Stimulated activated CD4-positive, alpha-beta T cell treated with anti-CD3 and anti-CD28 coated beads, Interleukin-15, amount 100 ng/mL, for 48 hours (primary cell): ENCODE data around the gene IRAK2.

Experiments
- DNase-seq, 2 donors: peaks; one replicate each; pipeline ENCODE4 v3.0.0-alpha.2; 2020; ENCODE audit warnings: low read depth in 2 of 2

The IRAK2 gene

GRCh38 chr3:10224794-10225665, 60.3 kb downstream of the IRAK2 start:
- DNase-seq: peak; percentile 51 to 64

DNA sequence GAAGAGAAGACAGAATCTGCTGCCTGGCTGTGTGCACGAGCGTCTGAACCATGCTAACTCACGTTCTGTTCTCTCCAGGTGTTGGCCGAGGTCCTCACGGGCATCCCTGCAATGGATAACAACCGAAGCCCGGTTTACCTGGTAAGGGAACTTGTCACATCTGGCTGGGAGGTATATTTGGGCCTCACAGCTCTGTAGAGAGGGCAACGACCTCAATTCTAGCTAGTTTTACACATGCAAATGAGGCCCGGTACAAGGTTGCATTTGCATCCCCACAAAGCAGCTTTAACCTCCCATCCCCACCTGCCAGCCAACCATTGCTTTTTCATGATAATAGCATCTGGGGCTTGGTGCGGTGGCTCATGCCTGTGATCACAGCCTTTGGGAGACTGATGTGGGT, 61.6 kb downstream of the IRAK2 start:
- DNase-seq: no peak

GRCh38 chr3:10228248-10228950, 63.7 kb downstream of the IRAK2 start:
- peak in 1 of 2 donors; percentile 49 for DNase-seq

- DNase-seq: no peak
Measured at GRCh38 chr3:10229576-10229975, 64.9 kb downstream of the IRAK2 start.

GRCh38 chr3:10232137-10232536, 67.4 kb downstream of the IRAK2 start:
- no peak for DNase-seq

GRCh38 chr3:10233988-10234387, 69.3 kb downstream of the IRAK2 start:
- no peak for DNase-seq

GRCh38 chr3:10234526-10235230, 70.0 kb downstream of the IRAK2 start:
- DNase-seq: no peak

- DNase-seq: no peak
Measured at GRCh38 chr3:10235551-10235950, 70.8 kb downstream of the IRAK2 start.

GRCh38 chr3:10238345-10239183, 73.8 kb downstream of the IRAK2 start:
- DNase-seq: no peak

DNA sequence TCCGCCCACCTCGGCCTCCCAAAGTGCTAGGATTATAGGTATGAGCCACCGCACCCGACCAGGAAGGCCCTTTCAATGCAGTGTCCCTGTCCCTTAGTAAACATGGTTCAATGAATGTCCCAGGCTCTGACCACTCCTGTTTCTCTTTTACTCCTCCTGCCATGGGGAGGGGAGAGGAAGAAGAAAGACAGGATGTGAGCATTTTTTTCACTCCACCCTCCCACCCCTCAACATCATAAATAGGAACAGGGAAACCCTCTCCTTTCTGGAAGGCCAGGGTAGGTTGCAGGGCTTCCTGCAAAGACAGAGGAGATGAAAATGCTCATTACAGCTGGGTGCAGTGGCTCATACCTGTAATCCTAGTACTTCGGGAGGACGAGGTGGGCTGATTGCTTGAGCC, 76.1 kb downstream of the IRAK2 start:
- no peak for DNase-seq

- peak; percentile 67 to 69 for DNase-seq
Measured at GRCh38 chr3:10242182-10243065, 77.7 kb downstream of the IRAK2 start.

- DNase-seq: no peak
Measured at GRCh38 chr3:10244009-10244408, 79.3 kb downstream of the IRAK2 start.

- DNase-seq: no peak
Measured at GRCh38 chr3:10245081-10245712, 80.5 kb downstream of the IRAK2 start.

DNA sequence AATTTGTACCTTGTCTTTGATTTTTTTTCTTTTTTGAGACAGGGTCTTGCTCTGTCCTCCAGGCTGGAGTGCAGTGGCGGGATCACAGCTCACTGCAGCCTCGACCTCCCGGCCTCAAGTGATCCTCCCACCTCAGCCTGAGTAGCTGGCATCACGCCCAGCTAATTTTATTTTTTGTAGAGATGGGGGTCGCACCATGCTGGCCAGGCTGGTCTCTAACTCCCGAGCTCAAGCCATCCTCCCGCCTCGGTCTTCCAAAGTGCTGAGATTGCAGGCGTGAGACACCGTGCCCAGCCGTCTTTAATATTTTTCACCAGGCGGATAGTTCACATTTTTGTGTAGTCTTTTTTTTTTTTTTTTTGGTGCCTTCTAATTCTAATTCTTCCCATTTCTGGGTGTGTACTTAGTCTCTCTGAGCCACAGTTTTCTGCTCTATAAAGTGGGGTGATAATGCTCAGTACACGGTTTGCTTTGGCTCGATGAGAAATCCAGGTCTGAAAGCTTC, 83.0 kb downstream of the IRAK2 start:
- DNase-seq: no peak

- DNase-seq: peak; percentile 92 to 93
Measured at GRCh38 chr3:10248184-10248983, 83.7 kb downstream of the IRAK2 start, which contains the start of gene TATDN2. TATDN2 (plus strand) TSS chr3:10248459; CDS start chr3:10249201, 742 bp downstream.

- peak; percentile 49 to 67 for DNase-seq
Measured at GRCh38 chr3:10248984-10249748, 84.4 kb downstream of the IRAK2 start.

DNA sequence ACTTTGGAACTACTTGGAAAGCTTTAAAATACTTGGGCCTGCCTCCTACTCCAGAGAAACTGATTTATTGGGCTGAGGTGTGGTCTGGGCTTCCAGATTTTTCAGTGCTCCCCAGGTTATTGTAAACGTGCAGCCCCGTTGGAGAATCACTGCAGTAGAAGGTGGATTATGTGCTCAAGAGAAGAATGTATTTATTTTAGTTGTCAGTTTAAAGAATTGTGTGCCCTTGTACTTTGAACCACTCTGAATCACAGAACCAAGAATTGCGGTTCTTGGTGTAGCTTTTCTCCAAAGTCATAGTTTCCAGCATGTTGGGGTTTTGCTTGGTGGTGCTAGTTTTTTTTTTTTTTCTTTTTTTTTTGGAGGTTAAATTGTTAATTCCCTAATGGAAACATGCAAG, 85.1 kb downstream of the IRAK2 start:
- DNase-seq: no peak

DNA sequence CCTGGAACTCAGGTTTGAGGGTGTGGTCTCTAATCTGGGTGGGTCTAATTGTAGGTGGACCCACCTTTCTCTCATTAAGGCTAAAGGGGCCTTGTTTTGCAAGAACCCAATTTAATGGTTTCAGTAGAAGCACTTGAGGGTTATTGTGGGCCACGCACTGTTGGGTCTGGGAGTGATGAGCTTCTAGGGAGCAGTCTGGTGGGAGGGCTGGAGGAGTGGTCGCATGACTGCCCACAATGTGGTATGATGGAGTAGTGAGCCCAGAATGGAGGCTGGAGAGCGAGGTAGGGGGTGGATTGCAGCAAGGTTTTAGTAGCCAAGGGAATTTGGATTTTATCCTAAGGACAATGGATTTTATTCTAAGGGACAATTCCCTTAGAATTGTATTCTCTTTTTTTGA, 86.3 kb downstream of the IRAK2 start:
- DNase-seq: no peak
